GM18868 (cell line): Measurements from ENCODE around the gene MEGF8.

Experiments used
- ATAC-seq: cut with Tn5 transposase; IDR thresholded peaks from one replicate; pipeline ENCODE4 v1.9.1; 2021; ENCODE audit warnings: mild to moderate bottlenecking, moderate library complexity; ENCODE audit not compliant: unreplicated experiment

The MEGF8 gene

DNA sequence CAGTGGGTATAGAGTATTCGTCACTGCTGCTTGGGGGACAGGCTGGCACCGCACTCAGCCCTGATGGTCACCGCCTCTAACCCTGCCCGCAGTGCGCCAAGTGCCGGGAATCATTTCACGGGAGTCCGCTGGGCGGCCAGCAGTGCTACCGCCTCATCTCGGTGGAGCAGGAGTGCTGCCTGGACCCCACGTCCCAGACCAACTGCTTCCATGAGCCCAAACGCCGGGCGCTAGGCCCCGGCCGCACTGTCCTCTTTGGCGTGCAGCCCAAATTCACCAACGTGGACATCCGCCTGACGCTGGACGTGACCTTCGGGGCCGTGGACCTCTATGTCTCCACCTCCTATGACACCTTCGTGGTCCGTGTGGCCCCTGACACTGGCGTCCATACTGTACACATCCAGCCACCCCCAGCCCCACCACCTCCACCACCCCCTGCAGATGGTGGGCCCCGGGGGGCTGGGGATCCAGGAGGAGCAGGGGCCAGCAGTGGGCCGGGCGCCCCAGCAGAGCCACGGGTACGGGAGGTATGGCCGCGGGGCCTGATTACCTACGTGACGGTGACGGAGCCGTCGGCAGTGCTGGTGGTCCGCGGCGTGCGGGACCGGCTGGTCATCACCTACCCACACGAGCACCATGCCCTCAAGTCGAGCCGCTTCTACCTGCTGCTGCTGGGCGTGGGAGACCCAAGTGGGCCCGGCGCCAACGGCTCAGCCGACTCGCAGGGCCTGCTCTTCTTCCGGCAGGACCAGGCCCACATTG is 50.2 kb downstream of the MEGF8 start:
- no peak for ATAC-seq

DNA sequence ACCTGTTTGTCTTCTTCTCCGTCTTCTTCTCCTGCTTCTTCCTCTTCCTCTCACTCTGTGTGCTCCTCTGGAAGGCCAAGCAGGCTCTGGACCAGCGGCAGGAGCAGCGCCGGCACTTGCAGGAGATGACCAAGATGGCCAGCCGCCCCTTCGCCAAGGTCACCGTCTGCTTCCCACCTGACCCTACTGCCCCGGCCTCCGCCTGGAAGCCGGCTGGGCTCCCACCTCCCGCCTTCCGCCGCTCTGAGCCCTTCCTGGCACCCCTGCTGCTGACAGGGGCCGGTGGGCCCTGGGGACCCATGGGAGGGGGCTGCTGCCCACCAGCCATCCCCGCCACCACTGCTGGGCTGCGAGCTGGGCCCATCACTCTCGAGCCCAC is 50.7 kb downstream of the MEGF8 start:
- no peak for ATAC-seq

DNA sequence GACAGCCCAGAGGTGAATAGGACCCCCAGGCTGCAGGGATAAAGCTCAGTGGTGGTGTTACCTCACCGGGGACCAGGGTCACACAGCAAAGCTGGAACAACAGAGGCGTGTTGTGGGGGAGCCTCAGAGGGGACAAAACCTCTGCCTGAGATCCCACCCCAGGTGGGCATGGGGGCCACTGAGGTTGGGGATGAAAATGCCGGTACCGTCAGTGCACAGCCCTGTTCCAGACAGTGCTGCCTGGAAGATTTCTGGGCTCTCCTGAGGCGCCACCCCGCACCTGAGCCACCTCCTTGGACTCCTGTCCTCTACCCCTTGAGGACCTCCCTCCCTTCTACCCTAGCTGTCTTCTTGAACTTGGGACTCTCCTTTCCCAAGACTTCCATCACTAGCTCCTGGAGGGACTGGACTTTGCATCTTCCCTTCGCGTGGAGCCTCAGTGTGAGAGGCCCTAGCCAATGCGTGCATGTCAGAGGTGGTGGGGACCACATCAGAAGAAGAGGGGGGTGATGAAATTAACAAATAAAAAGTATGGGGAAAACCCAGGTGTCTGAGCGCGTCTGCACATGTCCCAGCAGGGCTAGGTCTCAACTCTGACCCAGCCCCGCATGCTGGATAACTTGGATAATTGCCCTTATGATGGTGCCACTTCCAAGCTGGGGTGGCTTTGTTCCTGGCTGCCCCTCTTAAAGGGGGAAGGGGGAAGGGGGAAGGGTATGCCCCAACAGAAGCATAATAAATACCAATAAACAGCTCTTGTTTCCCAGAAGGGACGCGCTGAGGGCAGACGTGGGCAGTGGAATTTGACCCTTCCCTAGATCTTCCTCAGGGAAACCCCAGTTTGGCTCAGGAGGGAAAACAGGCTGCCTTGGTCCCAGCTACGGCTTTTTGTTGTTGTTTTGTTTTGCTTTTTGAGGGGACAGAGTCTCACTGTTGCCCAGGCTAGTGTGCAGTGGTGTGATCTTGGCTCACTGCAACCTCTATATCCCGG is 53.1 kb downstream of the MEGF8 start:
- ATAC-seq: no peak

DNA sequence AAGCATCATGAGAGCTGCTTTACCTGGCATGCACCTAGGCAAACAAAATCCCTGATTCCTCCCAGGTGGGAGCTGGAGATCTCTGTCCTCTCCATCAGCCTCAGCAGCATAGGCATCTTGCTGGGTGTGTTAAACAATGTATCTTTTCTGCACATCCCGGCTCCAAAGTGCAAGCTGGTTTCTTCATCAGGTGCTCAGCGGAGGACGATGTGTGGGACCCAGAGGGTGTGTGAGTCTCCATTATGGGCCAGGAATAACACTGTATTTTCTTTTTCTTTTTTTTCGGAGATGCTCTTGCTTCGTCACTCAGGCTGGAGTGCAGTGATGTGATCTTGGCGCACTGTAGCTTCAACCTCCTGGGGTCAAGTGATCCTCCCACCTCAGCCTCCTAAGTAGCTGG is 54.7 kb downstream of the MEGF8 start:
- ATAC-seq: no peak

DNA sequence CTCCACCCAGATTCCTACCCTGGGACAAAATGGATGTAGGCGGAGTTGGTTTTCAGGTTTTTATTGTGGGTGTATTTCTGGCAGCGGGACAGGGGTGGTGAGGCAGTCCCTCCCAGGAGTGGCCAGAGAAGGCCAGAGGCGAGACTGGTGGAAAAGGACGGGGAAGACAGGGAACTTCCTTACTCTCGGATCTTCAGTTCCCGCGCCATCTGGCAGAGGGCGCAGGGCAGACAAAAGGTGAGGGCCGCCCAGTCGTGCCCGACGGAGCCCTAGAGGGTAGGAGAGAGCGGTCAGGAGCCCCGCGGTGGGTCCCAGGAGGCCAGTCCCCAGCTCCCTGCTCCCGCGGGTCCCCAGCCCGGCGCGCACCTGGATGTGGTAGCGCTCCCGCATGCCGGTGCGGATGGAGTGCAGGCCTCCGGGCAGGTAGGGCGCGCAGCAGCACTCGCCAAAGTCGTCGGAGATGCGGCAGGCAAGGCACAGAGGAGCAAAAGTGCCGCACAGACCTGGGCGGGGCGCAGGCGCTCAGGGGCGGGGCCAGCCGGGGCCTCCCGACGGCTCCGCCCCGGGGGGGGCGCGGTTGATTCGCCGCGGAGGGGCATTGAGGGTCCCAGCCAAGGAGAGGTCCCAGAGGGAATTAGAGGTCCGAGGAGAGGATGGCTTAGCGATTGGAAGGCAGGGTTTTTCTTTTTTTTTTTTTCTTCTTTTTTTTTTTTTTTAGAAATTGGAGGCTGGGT is 61.7 kb downstream of the MEGF8 start:
- no peak for ATAC-seq

DNA sequence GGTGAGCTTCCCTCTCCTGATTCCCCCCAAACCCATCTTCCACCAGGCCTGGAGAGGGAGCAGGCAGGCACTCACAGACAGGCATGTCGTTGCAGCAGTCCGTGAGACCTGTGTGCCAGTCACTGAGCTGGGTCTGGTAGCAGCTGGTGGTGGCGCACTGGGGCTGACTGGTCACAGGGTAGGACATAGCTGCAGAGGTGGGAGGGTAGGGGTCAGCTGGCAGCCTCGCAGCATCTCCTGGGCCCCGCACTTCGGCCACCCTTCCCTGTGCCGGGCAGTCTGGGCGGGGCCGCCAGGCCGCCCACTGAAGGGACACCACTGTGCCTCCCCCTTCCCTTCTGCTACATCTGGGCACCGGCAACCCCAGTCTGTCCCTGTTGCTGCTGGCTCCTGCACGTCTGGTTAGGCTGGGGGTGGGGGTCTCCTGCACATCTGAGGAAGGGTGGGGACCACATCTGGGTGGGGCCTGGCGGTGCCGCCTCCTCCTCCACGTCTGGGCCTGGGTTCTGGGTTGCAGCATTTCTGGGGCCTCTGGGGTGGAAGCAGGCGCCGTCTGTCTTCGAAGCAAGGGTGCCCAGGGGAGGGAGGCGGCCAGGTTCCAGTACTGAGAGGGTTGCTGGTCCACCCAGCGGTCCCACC is 63.5 kb downstream of the MEGF8 start:
- ATAC-seq: no peak

DNA sequence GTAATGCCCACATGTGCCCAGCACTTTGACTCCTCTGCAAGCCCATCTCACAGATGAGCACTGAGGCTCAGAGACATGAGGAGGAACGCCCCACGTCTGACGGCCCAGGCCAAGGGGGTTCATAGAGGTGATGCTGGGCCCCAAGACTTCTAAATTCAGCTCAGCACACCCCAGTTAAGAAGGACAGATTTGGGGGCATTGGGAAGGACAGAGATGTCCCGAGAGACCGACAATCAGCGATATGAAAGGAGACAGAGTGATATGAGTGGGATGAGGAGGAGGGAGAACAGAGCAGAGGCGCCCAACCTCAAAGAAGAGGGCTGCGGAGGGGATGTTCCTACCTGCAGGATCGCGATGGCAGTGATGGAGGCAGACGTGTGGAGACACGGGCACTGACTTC is 64.5 kb downstream of the MEGF8 start, which contains the start of gene CNFN:
CNFN (minus strand) TSS at position 399 of the 400 bp plus-strand sequence. CDS start 1,260 bp downstream, outside the sequence.
- no peak for ATAC-seq

DNA sequence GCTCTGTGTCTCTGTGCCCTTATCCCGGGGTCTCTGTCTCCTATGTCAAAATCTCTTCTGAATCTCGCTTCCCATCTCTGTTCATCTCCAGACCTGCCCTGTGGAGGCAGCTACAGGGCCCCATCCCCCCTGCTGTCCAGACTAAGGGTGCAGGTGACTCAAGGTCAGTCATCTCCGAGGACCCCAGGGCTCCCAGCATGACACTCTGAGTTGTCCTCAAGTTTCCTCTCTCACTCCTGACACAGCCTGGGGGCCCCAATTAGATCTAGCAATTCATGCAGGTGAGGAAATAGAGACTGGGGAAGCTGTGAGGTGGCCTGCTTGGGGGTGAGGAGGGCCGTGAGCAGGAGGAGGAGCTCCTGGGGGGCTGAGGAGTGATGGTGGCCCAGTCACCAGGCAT is 66.7 kb downstream of the MEGF8 start:
- no peak for ATAC-seq

DNA sequence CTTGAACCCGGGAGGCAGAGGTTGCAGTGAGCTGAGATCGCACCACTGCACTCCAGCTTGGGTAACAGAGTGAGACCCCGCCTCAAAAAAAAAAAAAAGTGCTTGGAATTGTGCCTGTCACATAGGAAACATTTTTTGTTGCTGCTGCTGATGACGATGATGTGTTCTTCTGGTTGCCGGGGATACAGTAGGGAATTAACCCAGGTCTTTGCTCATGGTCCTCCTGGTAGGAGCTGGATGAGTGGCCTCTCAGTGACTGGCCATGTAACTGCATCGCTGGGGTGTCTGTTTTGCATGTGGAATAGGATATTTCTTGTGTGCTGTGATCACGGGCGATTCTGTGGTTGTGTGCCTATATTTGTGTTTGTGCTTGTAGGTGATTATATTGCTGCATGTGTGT is 69.3 kb downstream of the MEGF8 start:
- no peak for ATAC-seq

DNA sequence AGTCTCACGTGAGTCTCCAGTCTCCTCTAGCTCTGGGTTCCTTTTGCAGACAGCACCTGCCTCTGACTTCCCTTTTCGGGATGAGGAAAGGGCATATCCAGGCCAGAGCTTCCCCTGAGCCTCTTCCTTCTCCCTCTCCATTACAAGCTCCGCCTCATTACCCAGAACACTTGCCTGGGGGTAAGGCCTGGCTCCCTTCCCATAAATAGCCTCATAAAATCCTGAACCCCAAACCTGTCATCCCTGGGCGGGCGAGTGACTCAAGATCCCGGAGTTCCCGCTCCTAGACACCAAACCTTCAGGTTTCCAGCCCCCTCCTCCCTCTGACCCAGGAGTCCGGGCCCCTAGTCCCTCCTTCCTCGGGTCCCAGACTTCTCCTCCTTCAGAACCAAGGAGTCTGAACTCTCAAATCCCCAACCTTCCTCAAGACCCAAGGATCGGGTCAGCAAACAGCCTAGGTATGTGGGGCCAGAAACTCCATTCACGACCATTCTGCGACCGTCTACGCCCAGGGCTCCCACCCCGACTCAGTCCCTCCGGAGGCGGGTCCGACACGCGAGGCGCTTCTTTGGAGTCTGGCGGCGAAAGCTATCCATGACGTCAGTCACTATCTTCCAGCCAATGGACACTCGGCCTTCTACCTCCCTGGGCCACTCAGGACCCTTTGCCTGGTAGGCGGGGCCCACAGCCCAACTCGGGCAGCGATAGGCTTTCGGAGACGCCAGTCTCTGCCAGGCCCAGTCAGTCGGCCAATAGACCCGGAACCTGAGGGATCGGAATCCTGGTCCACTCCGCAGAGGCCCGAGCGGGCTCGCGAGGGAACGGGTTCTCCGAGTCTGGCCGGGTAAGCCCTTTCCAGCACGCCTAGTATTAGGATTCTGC is 71.2 kb downstream of the MEGF8 start:
- peak; percentile 95 for ATAC-seq

DNA sequence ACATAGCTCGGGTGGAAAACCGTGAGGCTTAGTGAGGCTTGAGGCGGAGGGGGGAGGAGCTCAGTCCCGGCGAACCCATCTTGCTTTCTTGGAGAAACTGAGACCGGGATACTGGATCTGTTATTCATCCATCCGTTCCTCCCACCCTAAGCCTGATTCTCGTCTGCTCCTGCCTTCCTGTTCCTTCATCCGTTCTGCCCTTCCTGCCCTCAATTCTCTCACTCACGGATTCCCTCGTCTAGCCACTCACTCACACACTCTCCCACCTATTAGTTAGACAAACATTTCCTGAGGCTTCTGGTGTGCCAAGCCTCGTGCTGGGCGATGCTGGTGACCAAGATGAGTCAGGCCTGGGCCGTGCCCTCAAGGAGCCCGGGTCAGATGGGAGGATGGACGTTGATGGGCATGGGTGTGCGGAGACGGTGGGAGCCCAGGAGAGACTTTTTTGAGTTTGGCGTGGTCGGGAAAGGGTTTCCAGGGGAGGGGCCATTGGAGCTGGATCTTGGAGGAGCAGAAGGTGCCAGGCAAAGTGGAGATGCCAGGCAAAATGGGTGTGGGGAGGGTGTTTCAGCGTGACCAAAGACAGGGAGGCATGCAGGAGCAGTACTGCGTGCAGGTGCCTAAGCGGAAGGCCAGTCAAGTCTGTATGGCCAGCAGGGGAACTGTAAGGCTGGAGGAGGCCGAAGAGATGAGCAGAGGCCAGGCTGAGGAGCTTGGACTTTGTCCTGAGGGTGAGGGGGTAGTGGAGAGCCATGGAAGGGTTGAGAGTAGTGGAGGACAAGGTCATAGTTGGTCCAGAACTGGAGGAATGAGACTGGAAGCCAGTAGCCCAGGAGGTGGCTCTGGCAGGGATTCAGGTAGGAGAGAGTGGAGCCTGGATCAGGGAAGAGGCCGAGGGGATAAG is 72.1 kb downstream of the MEGF8 start:
- no peak for ATAC-seq

DNA sequence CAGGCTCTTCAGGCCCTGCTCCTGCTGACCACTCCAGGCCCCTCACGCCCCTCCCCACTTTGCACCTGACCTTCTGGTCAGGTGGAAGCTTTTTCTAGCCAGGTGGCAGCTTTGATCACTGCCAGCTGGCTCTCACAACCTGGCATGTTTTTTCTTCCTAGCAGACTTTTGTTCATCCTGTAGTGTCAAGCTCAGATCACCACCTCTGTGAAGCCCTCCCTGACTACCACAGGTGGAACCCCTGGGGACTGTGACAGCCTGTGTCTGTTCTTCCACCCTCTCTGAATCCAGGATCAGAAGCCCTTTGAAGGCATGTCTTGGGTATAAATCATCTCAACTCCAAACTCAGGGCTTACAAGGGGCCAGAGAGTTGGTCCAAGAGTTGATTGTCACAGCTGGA is 75.0 kb downstream of the MEGF8 start:
- no peak for ATAC-seq

DNA sequence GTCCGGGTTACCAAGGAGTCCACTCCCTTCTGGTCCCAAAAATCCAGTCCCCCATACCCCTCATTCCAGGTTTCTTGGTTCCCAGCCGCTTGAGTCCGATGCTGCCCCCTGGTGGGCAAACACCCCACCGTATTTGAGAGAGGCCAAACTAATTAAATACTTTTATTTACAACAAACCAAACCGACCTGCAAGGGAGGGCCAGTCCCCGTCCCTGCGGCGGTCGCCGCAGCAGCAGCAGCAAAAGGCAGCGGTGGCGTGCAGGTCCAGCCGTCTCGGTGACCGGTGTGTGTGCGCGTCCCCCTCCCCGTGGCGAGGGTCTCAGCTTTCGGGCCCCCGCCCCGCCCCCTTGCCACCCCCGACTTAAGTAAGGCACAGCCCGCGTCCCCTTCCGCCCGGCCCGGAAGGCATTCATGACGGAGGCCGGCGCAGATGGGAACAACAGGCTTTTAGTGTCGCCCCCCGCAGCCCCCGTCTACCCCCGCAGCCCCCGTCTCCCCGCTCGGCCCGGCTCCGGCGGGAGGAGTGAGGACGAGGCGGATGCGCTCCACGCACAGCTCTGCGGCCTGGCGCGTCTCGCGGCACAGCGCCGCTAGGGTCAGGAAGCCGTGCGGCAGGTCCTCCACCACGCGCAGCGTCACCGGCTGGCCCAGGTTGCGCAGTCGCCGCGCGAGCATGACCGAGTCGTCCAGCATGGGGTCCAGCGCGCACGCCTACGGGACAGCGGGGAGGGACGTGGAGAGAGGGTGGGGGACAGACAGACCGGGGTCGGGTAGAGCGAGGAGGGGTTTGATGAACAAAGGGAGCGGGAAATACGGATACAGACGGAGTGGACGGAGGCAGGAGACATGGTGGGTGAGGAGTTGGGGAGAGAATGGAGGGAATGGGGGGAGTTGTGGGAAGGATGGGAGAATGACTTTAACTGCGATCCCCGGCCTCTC is 76.2 kb downstream of the MEGF8 start:
- ATAC-seq: no peak

DNA sequence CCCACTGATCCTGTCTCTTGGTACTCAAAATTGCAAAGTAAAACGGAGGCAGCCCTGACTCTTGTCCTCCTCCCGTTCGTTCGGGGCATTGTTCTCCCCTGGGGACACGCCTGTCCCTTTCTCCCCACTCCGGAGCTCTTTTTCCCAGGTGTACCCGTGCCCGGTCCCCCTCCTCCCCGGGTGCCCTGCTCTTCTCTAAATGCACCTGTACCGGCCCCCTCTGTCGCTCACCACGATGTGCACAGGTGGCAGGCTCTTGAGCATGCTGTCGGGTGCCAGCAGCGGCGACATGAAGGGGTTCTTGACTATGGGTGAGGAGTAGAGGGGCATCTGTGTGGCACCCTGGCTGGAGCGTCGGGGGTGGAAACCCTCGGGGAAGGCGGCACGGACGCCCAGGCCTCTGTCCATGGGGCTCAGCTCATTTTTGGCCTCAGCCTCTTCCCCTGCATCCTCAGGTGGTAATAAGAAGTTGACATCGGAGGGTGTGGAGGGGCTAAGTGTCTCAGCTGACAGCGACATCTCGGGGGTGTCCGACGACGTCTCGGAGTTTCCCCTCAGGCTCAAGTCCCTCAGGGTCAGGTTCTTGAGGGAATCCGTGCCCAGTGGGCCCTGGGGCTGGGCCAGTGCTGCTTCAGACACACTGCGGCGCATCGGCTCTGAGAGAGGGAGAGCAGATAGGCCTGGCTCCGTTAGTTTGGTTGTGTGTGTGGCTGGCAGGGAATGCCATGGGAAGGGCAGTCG is 77.1 kb downstream of the MEGF8 start:
- no peak for ATAC-seq

DNA sequence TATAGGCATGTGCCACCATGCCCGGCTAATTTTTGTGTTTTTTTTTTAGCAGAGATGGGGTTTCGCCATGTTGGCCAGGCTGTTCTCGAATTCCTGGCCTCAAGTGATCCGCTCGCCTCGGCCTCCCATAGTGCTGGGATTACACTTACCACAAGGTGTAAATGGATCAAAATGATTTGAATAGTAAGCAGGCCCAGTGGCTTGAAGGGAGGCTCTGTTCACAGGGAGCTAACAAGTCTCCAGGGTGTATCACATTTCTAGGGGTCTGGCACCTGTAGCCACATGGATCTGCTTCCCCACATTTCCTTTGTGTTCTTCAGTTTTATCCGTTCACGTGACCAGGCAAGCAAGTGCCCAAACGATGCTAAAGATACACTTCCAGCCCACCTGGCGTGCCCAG is 78.2 kb downstream of the MEGF8 start:
- ATAC-seq: no peak

DNA sequence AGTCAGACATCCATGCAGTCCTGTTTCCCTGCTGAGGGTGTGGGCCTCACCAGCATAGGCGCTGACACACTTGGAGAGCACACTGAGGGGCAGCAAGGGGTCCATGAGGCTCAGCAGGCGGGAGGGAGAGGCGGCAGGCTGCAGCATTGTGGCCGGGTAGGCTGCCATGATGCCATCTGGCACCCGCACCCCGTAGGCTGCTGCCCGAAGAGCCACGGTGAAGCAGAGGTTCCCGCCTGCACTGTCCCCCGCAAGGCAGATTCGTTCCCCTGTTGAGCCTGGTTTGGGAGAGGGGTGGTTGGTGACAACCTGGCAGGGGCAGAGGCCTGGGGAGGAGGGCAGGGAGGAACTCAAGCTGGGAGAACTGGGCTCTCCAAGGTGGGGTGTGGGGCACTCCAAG is 80.7 kb downstream of the MEGF8 start:
- ATAC-seq: no peak
